Measurements from ENCODE around the gene RANBP9. TPM values are rescaled to one million over a fixed set of nuclear protein-coding genes. Genes with fewer than 3 reads are reported as not detected.

The RANBP9 gene
- total RNA-seq, 1 experiment from 2014 or later = 38.2 TPM

DNA sequence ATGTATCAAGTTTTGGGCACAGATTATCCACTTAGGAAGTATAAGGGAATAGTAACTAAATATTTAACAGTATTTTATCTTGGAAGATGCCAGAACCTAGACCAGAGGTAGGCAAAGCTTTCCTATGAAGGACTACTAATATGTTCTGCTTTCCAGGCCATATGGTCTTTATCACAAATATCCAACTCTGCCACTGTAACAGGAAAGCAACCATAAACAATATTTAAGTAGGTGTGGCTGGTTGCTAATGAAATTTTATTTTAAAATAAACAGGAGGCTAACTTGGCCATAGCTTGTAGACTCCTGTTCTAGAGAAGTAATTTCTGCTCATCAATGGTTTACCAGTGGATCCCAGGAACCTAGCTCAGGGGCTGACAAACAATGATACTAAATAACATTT is 57.1 kb downstream of the RANBP9 start:
- no TSS peak for BruUV-seq (replicated peaks)
- Mint-ChIP-seq H3K27ac (ENCODE audit: unreplicated experiment) (no peak overlapping the region), H3K27me3 (ENCODE audit: insufficient read depth, unreplicated experiment) (no peaks in the 10 kb centered on the region), H3K9me3 (ENCODE audit: unreplicated experiment) (no peaks in the 10 kb centered on the region), H3K4me3 (ENCODE audit: unreplicated experiment) (no peak overlapping the region), H3K4me1 (ENCODE audit: low read depth, unreplicated experiment) (peaks cover 4% of the 10 kb centered on the region), H3K36me3 (ENCODE audit: insufficient read depth, unreplicated experiment) (no peaks in the 10 kb centered on the region)
- DNase-seq = no peak
- no peak overlapping the region for H3K4me3 ChIP-seq (ENCODE audit: low read depth, low read length)
- POLR2A ChIA-PET = no interaction called here
- H3K9me3 ChIP-seq = no peaks in the 10 kb centered on the region
- no peaks in the 10 kb centered on the region for H3K36me3 ChIP-seq (ENCODE audit: control insufficient read depth, insufficient read depth, low read length)
- intact Hi-C loops (cut with micrococcal nuclease; ENCODE audit: unreplicated experiment) = no loop called here
- TF ChIP-seq, protein P1, sequence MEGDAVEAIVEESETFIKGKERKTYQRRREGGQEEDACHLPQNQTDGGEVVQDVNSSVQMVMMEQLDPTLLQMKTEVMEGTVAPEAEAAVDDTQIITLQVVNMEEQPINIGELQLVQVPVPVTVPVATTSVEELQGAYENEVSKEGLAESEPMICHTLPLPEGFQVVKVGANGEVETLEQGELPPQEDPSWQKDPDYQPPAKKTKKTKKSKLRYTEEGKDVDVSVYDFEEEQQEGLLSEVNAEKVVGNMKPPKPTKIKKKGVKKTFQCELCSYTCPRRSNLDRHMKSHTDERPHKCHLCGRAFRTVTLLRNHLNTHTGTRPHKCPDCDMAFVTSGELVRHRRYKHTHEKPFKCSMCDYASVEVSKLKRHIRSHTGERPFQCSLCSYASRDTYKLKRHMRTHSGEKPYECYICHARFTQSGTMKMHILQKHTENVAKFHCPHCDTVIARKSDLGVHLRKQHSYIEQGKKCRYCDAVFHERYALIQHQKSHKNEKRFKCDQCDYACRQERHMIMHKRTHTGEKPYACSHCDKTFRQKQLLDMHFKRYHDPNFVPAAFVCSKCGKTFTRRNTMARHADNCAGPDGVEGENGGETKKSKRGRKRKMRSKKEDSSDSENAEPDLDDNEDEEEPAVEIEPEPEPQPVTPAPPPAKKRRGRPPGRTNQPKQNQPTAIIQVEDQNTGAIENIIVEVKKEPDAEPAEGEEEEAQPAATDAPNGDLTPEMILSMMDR (IDR thresholded peaks at IDR 0.05; ENCODE audit: insufficient read depth in 1 of 2, low read depth in 1 of 2, low read length in 1 of 2, severe bottlenecking in 1 of 2, unreplicated experiment in 1 of 2) = no peak
- CTCF ChIA-PET = no interaction called here
- no peaks in the 10 kb centered on the region for H3K4me1 ChIP-seq
- H3K27me3 ChIP-seq (replicated peaks; ENCODE audit: control insufficient read depth, insufficient read depth, low read length) = no peaks in the 10 kb centered on the region

DNA sequence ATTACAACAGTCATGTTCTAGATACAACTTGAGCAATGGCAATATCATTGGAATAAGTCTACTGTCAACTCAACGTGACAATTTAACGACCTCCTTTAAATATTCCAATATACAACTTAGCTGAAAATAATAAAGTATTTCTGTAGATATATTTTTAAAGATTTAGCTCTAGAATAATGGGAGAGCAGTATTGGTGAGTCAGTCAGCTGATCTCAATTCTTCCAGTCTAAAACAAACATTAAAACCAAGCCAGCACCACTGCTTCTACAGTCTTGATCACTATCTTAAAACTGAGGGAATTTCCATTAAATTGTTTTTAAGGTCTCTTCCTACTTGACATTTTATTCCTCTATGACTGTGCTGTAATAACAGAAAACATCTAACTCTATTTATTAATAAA is 58.3 kb downstream of the RANBP9 start:
- no peak for DNase-seq
- Mint-ChIP-seq H3K36me3 (ENCODE audit: insufficient read depth, unreplicated experiment) (no peaks in the 10 kb centered on the region), H3K27me3 (ENCODE audit: insufficient read depth, unreplicated experiment) (no peaks in the 10 kb centered on the region), H3K4me1 (ENCODE audit: low read depth, unreplicated experiment) (peaks cover 8% of the 10 kb centered on the region), H3K9me3 (ENCODE audit: unreplicated experiment) (no peaks in the 10 kb centered on the region), H3K4me3 (ENCODE audit: unreplicated experiment) (no peak overlapping the region), H3K27ac (ENCODE audit: unreplicated experiment) (no peak overlapping the region)
- ChIA-PET CTCF (no interaction called here), POLR2A (interaction anchor here (0.6 kb wide), 1 partner anchor 15 kb away, joined by 3 read pairs; no protein-coding TSS in a partner anchor)
- no peaks in the 10 kb centered on the region for H3K27me3 ChIP-seq (replicated peaks; ENCODE audit: control insufficient read depth, insufficient read depth, low read length)
- TF ChIP-seq, protein P1 (IDR thresholded peaks at IDR 0.05; ENCODE audit: insufficient read depth in 1 of 2, low read depth in 1 of 2, low read length in 1 of 2, severe bottlenecking in 1 of 2, unreplicated experiment in 1 of 2) = no peak
- no peaks in the 10 kb centered on the region for H3K36me3 ChIP-seq (ENCODE audit: control insufficient read depth, insufficient read depth, low read length)
- intact Hi-C loops (cut with micrococcal nuclease; ENCODE audit: unreplicated experiment) = no loop called here
- BruUV-seq (replicated peaks) = no TSS peak
- H3K4me1 ChIP-seq = no peaks in the 10 kb centered on the region
- H3K4me3 ChIP-seq (ENCODE audit: low read depth, low read length) = no peak overlapping the region
- H3K9me3 ChIP-seq = no peaks in the 10 kb centered on the region

DNA sequence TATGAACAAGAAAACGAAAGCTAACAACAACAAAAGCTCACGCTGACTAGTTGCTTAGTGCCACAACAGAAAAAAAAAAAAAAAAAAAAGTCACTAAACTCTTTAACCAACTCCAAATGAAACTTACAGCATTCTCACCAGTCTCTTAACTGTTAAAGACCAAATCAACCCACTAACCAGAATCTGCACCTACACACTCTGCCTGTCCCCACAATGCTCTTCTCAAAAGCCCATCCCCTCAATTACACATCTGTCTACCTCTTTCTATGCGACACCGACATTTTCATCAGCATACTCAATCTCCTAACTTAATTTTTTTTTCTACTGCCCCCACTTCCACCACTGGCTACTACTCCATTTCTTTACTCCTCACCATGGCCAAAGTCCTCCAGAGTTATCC is 62.2 kb downstream of the RANBP9 start:
- Histone ChIP-seq H3K27me3 (replicated peaks; ENCODE audit: control insufficient read depth, insufficient read depth, low read length) (no peaks in the 10 kb centered on the region), H3K4me1 (no peaks in the 10 kb centered on the region), H3K9me3 (no peaks in the 10 kb centered on the region), H3K36me3 (ENCODE audit: control insufficient read depth, insufficient read depth, low read length) (no peaks in the 10 kb centered on the region), H3K4me3 (ENCODE audit: low read depth, low read length) (no peak overlapping the region)
- H3K36me3 Mint-ChIP-seq (ENCODE audit: insufficient read depth, unreplicated experiment) = peaks cover 6% of the 10 kb centered on the region
- CTCF ChIA-PET = interaction anchor here (0.7 to 1.2 kb wide), 2 partner anchors 25 to 75 kb away, joined by 3 to 8 read pairs; partner anchors contain the start of gene SIRT5
- H3K4me1 Mint-ChIP-seq (ENCODE audit: low read depth, unreplicated experiment) = peaks cover 8% of the 10 kb centered on the region
- intact Hi-C loops (cut with micrococcal nuclease; ENCODE audit: unreplicated experiment) = no loop called here
- DNase-seq = no peak
- H3K9me3 Mint-ChIP-seq (ENCODE audit: unreplicated experiment) = no peaks in the 10 kb centered on the region
- H3K27me3 Mint-ChIP-seq (ENCODE audit: insufficient read depth, unreplicated experiment) = no peaks in the 10 kb centered on the region
- BruUV-seq (replicated peaks) = no TSS peak
- POLR2A ChIA-PET = no interaction called here
- TF ChIP-seq, protein P1 (IDR thresholded peaks at IDR 0.05; ENCODE audit: insufficient read depth in 1 of 2, low read depth in 1 of 2, low read length in 1 of 2, severe bottlenecking in 1 of 2, unreplicated experiment in 1 of 2) = no peak
- no peak overlapping the region for H3K27ac Mint-ChIP-seq (ENCODE audit: unreplicated experiment)
- H3K4me3 Mint-ChIP-seq (ENCODE audit: unreplicated experiment) = no peak overlapping the region
